ENCODE results near the gene TMEM176A. TPM values are rescaled to one million over a fixed set of nuclear protein-coding genes. Genes with fewer than 3 reads are reported as not detected.

The TMEM176A gene
- total and polyA plus RNA-seq, 9 donors: 71.8 to 166 (median 127) TPM

GRCh38 chr7:150797661-150798060 lies 2.9 kb upstream of the TMEM176A start:
- 73 to 76% (median 74%) methylated on average over 4 of the region's 4 CpGs for WGBS, 3 donors

GRCh38 chr7:150799156-150799555 lies 1.4 kb upstream of the TMEM176A start:
- TF ChIP-seq CTCF (IDR thresholded peaks at IDR 0.05) (no peak), EP300 (IDR thresholded peaks at IDR 0.05) (no peak), POLR2A (IDR thresholded peaks at IDR 0.05) (no peak)
- DNase-seq: no peak
- H3K27me3 ChIP-seq: no peaks in the 10 kb centered on the region
- intact Hi-C loops (cut with DNase I): no loop called here
- no peaks in the 10 kb centered on the region for H3K36me3 ChIP-seq
- H3K4me1 ChIP-seq (ENCODE audit: insufficient read depth): no peaks in the 10 kb centered on the region
- H3K4me3 ChIP-seq: peak overlapping the region; percentile 55
- no peaks in the 10 kb centered on the region for H3K9me3 ChIP-seq
- no peak overlapping the region for H3K27ac ChIP-seq
- WGBS, 3 donors: 42 to 78% (median 66%) methylated on average over 3 of the region's 3 CpGs

More at GRCh38 chr7:150797661-150798060, 2.9 kb upstream of the TMEM176A start:
- Histone ChIP-seq H3K27me3 (no peaks in the 10 kb centered on the region), H3K4me3 (no peak overlapping the region), H3K36me3 (no peaks in the 10 kb centered on the region), H3K4me1 (ENCODE audit: insufficient read depth) (no peaks in the 10 kb centered on the region), H3K9me3 (no peaks in the 10 kb centered on the region), H3K27ac (no peak overlapping the region)
- DNase-seq: no peak
- intact Hi-C loops (cut with DNase I): no loop called here
- TF ChIP-seq CTCF (IDR thresholded peaks at IDR 0.05): no peak

GRCh38 chr7:150799741-150800580 lies 608 bp upstream of the TMEM176A start, which contains the start of gene TMEM176B:
TSS of gene TMEM176B (minus strand) at chr7:150800364. CDS start at chr7:150796569, 3,795 bp downstream.
- intact Hi-C loops (cut with DNase I): no loop called here
- peak within 1 kb of the TSS; percentile 68 to 70 for H3K27ac ChIP-seq
- H3K9me3 ChIP-seq: no peaks in the 10 kb centered on the region
- peak; percentile 81 to 87 (median 82) for DNase-seq
- TF ChIP-seq CTCF (IDR thresholded peaks at IDR 0.05): no peak
- TF ChIP-seq EP300 (IDR thresholded peaks at IDR 0.05): peak; percentile 55
- peak; percentile 72 for TF ChIP-seq POLR2A (IDR thresholded peaks at IDR 0.05)
- 3 to 5% (median 4%) methylated on average over 60 to 75 of the region's 75 CpGs for WGBS, 3 donors
- peak within 1 kb of the TSS; percentile 55 for H3K4me3 ChIP-seq
- H3K36me3 ChIP-seq: no peaks in the 10 kb centered on the region
- no peaks in the 10 kb centered on the region for H3K4me1 ChIP-seq (ENCODE audit: insufficient read depth)
- no peaks in the 10 kb centered on the region for H3K27me3 ChIP-seq

- peak overlapping the region; percentile 55 for H3K4me3 ChIP-seq
- intact Hi-C loops (cut with DNase I): no loop called here
- peak in 2 of 5 donors; percentile 33 to 34 for DNase-seq
- WGBS, 3 donors: 19 to 33% (median 32%) methylated on average over 23 to 26 of the region's 26 CpGs
- H3K27me3 ChIP-seq: no peaks in the 10 kb centered on the region
- TF ChIP-seq CTCF (IDR thresholded peaks at IDR 0.05) (no peak), POLR2A (IDR thresholded peaks at IDR 0.05) (no peak), EP300 (IDR thresholded peaks at IDR 0.05) (no peak)
- no peaks in the 10 kb centered on the region for H3K4me1 ChIP-seq (ENCODE audit: insufficient read depth)
- H3K27ac ChIP-seq: peak overlapping the region; percentile 68 to 70
- no peaks in the 10 kb centered on the region for H3K36me3 ChIP-seq
- H3K9me3 ChIP-seq: no peaks in the 10 kb centered on the region
Measured at GRCh38 chr7:150801242-150801945, 825 bp downstream of the TMEM176A start.
